T follicular helper cell (primary cell): ENCODE data around the gene TPD52L1.

Experiments used
- DNase-seq: peaks from one replicate; pipeline ENCODE4 v3.0.0-alpha.2; 2020; ENCODE audit warnings: low read depth

The TPD52L1 gene

GRCh38 chr6:125236536-125237327, 83.2 kb downstream of the TPD52L1 start:
- no peak for DNase-seq

- no peak for DNase-seq
Observed at GRCh38 chr6:125237764-125238163, 84.2 kb downstream of the TPD52L1 start.

GRCh38 chr6:125245109-125245508, 91.5 kb downstream of the TPD52L1 start:
- no peak for DNase-seq

GRCh38 chr6:125245523-125246264, 92.1 kb downstream of the TPD52L1 start:
- DNase-seq, result no peak

GRCh38 chr6:125246566-125246965, 93.0 kb downstream of the TPD52L1 start:
- no peak for DNase-seq

GRCh38 chr6:125248136-125248535, 94.6 kb downstream of the TPD52L1 start:
- no peak for DNase-seq

- no peak for DNase-seq
Observed at GRCh38 chr6:125250511-125250910, 96.9 kb downstream of the TPD52L1 start.

GRCh38 chr6:125251516-125252220, 98.1 kb downstream of the TPD52L1 start:
- DNase-seq, result no peak

- DNase-seq, result no peak
Observed at GRCh38 chr6:125252891-125253290, 99.3 kb downstream of the TPD52L1 start.

GRCh38 chr6:125253881-125254280, 100.3 kb downstream of the TPD52L1 start:
- DNase-seq, result no peak

- DNase-seq, result no peak
Observed at GRCh38 chr6:125254321-125254720, 100.7 kb downstream of the TPD52L1 start.

- DNase-seq, result no peak
Observed at GRCh38 chr6:125255201-125255600, 101.6 kb downstream of the TPD52L1 start.

GRCh38 chr6:125257351-125257750, 103.8 kb downstream of the TPD52L1 start:
- no peak for DNase-seq

GRCh38 chr6:125258651-125259353, 105.2 kb downstream of the TPD52L1 start:
- DNase-seq, result no peak

GRCh38 chr6:125259354-125259736, 105.8 kb downstream of the TPD52L1 start:
- no peak for DNase-seq

- DNase-seq, result no peak
Observed at GRCh38 chr6:125262016-125263013, 108.7 kb downstream of the TPD52L1 start.

GRCh38 chr6:125264476-125264875, 110.9 kb downstream of the TPD52L1 start:
- DNase-seq, result no peak

- no peak for DNase-seq
Observed at GRCh38 chr6:125267806-125268523, 114.4 kb downstream of the TPD52L1 start.

- DNase-seq, result no peak
Observed at GRCh38 chr6:125268765-125269164, 115.2 kb downstream of the TPD52L1 start.

- DNase-seq, result no peak
Observed at GRCh38 chr6:125269328-125269985, 115.9 kb downstream of the TPD52L1 start.
